Effector memory CD8-positive, alpha-beta T cell (primary cell): Measurements from ENCODE around the gene ATP6V0E2.
"Not testable (repeated sequence)": the region's sequence is repeated elsewhere in the genome, so short reads cannot be mapped to it uniquely, and the experiment has no call there.

Source experiments
- ATAC-seq: fragments of 150-1000 bp; cut with Tn5 transposase; replicated peaks from 2 replicates; pipeline ENCODE4 v1.10.0; 2021; ENCODE audit warnings: mild to moderate bottlenecking, moderate library complexity
- DNase-seq, 3 experiments: peaks; one replicate each; pipeline ENCODE4 v3.0.0; 2021
- H3K27ac Mint-ChIP-seq, 2 donors: one replicate each; pipeline ENCODE4 v1.8.0; 2022; ENCODE audit warnings: mild to moderate bottlenecking in 2 of 2, mixed read lengths in 2 of 2, moderate library complexity in 2 of 2
- H3K27me3 Mint-ChIP-seq, 2 donors: one replicate each; pipeline ENCODE4 v1.8.0; 2022; ENCODE audit warnings: mixed read lengths in 2 of 2
- H3K36me3 Mint-ChIP-seq: one replicate; pipeline ENCODE4 v1.8.0; 2022; ENCODE audit warnings: mild to moderate bottlenecking, moderate library complexity, mixed read lengths; ENCODE audit not compliant: insufficient read depth
- H3K4me1 Mint-ChIP-seq, 2 donors: one replicate each; pipeline ENCODE4 v1.8.0; 2022; ENCODE audit warnings: low read depth in 2 of 2, mixed read lengths in 2 of 2
- H3K4me3 Mint-ChIP-seq, 2 donors: one replicate each; pipeline ENCODE4 v1.8.0; 2022; ENCODE audit warnings: mild to moderate bottlenecking in 2 of 2, mixed read lengths in 2 of 2, moderate library complexity in 2 of 2
- H3K9me3 Mint-ChIP-seq, 2 donors: one replicate each; pipeline ENCODE4 v1.8.0; 2022; ENCODE audit warnings: mixed read lengths in 2 of 2

ATP6V0E2 gene

GRCh38 chr7:149912126-149912525 lies 38.4 kb downstream of the ATP6V0E2 start:
- not testable (repeated sequence) for H3K4me3 Mint-ChIP-seq, H3K27ac Mint-ChIP-seq, DNase-seq

GRCh38 chr7:149926414-149926813 lies 52.6 kb downstream of the ATP6V0E2 start:
- not testable (repeated sequence) for H3K4me3 Mint-ChIP-seq, H3K27me3 Mint-ChIP-seq, H3K27ac Mint-ChIP-seq, H3K36me3 Mint-ChIP-seq, H3K9me3 Mint-ChIP-seq, ATAC-seq, DNase-seq, H3K4me1 Mint-ChIP-seq

More at GRCh38 chr7:149912126-149912525, 38.4 kb downstream of the ATP6V0E2 start:
- not testable (repeated sequence) for H3K9me3 Mint-ChIP-seq, ATAC-seq, H3K27me3 Mint-ChIP-seq, H3K36me3 Mint-ChIP-seq, H3K4me1 Mint-ChIP-seq
